ENCODE measurements around the gene LIG4.

Gene LIG4

GRCh38 chr13:108195146-108195545 is 20.2 kb downstream of the LIG4 start:
- Histone ChIP-seq H3K79me2 (ENCODE audit: insufficient read depth, low read length) (no peaks in the 10 kb centered on the region), H3K27me3 (ENCODE audit: insufficient read depth, low read length, poor library complexity) (no peaks in the 10 kb centered on the region), H4K20me1 (ENCODE audit: insufficient read depth, low read length) (no peaks in the 10 kb centered on the region), H3K36me3 (ENCODE audit: insufficient read depth, low read length) (no peaks in the 10 kb centered on the region), H3K4me3 (ENCODE audit: low read depth in 1 of 2, low read length in 2 of 2) (no peak overlapping the region), H3K9ac (ENCODE audit: low read depth, low read length) (no peak overlapping the region), H3K4me1 (ENCODE audit: insufficient read depth, low read length) (no peaks in the 10 kb centered on the region), H3K27ac (ENCODE audit: low read length) (no peak overlapping the region), H3K9me3 (ENCODE audit: insufficient read depth, low read length, severe bottlenecking) (peaks cover 18% of the 10 kb centered on the region), H2AFZ (ENCODE audit: low read depth, low read length) (no peak overlapping the region), H3K4me2 (ENCODE audit: insufficient read depth, low read length) (no peak overlapping the region)
- no peak for TF ChIP-seq CTCF (IDR thresholded peaks at IDR 0.05; ENCODE audit: borderline replicate concordance, extremely low read depth, low read length, poor library complexity, severe bottlenecking)
- no peak for TF ChIP-seq EZH2 (IDR thresholded peaks at IDR 0.05; ENCODE audit: borderline replicate concordance, low read depth, low read length, severe bottlenecking)
- DNase-seq (no peak), ATAC-seq (ENCODE audit: insufficient read depth, low read depth) (no peak)

GRCh38 chr13:108194435-108194936 is 20.9 kb downstream of the LIG4 start:
- no peak overlapping the region for H3K4me2 ChIP-seq (ENCODE audit: insufficient read depth, low read length)
- ATAC-seq (ENCODE audit: insufficient read depth, low read depth) (no peak), DNase-seq (no peak)
- no peak overlapping the region for H3K27ac ChIP-seq (ENCODE audit: low read length)
- no peak overlapping the region for H3K4me3 ChIP-seq (ENCODE audit: low read depth in 1 of 2, low read length in 2 of 2)
- no peaks in the 10 kb centered on the region for H3K79me2 ChIP-seq (ENCODE audit: insufficient read depth, low read length)
- H3K27me3 ChIP-seq (ENCODE audit: insufficient read depth, low read length, poor library complexity) = no peaks in the 10 kb centered on the region
- TF ChIP-seq CTCF (IDR thresholded peaks at IDR 0.05; ENCODE audit: borderline replicate concordance, extremely low read depth, low read length, poor library complexity, severe bottlenecking) (no peak), EZH2 (IDR thresholded peaks at IDR 0.05; ENCODE audit: borderline replicate concordance, low read depth, low read length, severe bottlenecking) (no peak)
- H3K4me1 ChIP-seq (ENCODE audit: insufficient read depth, low read length) = no peaks in the 10 kb centered on the region
- H3K36me3 ChIP-seq (ENCODE audit: insufficient read depth, low read length) = no peaks in the 10 kb centered on the region
- H4K20me1 ChIP-seq (ENCODE audit: insufficient read depth, low read length) = no peaks in the 10 kb centered on the region
- H2AFZ ChIP-seq (ENCODE audit: low read depth, low read length) = no peak overlapping the region
- H3K9me3 ChIP-seq (ENCODE audit: insufficient read depth, low read length, severe bottlenecking) = peaks cover 18% of the 10 kb centered on the region
- no peak overlapping the region for H3K9ac ChIP-seq (ENCODE audit: low read depth, low read length)

GRCh38 chr13:108193806-108194205 is 21.5 kb downstream of the LIG4 start:
- Histone ChIP-seq H3K27me3 (ENCODE audit: insufficient read depth, low read length, poor library complexity) (no peaks in the 10 kb centered on the region), H4K20me1 (ENCODE audit: insufficient read depth, low read length) (no peaks in the 10 kb centered on the region), H3K79me2 (ENCODE audit: insufficient read depth, low read length) (no peaks in the 10 kb centered on the region), H3K4me2 (ENCODE audit: insufficient read depth, low read length) (no peak overlapping the region), H3K27ac (ENCODE audit: low read length) (no peak overlapping the region), H2AFZ (ENCODE audit: low read depth, low read length) (no peak overlapping the region), H3K9ac (ENCODE audit: low read depth, low read length) (no peak overlapping the region), H3K36me3 (ENCODE audit: insufficient read depth, low read length) (no peaks in the 10 kb centered on the region), H3K4me3 (ENCODE audit: low read depth in 1 of 2, low read length in 2 of 2) (no peak overlapping the region), H3K9me3 (ENCODE audit: insufficient read depth, low read length, severe bottlenecking) (peaks cover 18% of the 10 kb centered on the region), H3K4me1 (ENCODE audit: insufficient read depth, low read length) (no peaks in the 10 kb centered on the region)
- TF ChIP-seq CTCF (IDR thresholded peaks at IDR 0.05; ENCODE audit: borderline replicate concordance, extremely low read depth, low read length, poor library complexity, severe bottlenecking) (no peak), EZH2 (IDR thresholded peaks at IDR 0.05; ENCODE audit: borderline replicate concordance, low read depth, low read length, severe bottlenecking) (no peak)
- DNase-seq = no peak
- ATAC-seq (ENCODE audit: insufficient read depth, low read depth) = no peak

GRCh38 chr13:108190897-108191296 is 24.4 kb downstream of the LIG4 start:
- no peaks in the 10 kb centered on the region for H3K27me3 ChIP-seq (ENCODE audit: insufficient read depth, low read length, poor library complexity)
- DNase-seq = no peak
- TF ChIP-seq EZH2 (IDR thresholded peaks at IDR 0.05; ENCODE audit: borderline replicate concordance, low read depth, low read length, severe bottlenecking) (no peak), CTCF (IDR thresholded peaks at IDR 0.05; ENCODE audit: borderline replicate concordance, extremely low read depth, low read length, poor library complexity, severe bottlenecking) (no peak)
- H3K79me2 ChIP-seq (ENCODE audit: insufficient read depth, low read length) = no peaks in the 10 kb centered on the region
- H3K36me3 ChIP-seq (ENCODE audit: insufficient read depth, low read length) = no peaks in the 10 kb centered on the region
- H3K4me2 ChIP-seq (ENCODE audit: insufficient read depth, low read length) = no peak overlapping the region
- no peak overlapping the region for H3K27ac ChIP-seq (ENCODE audit: low read length)
- H3K9ac ChIP-seq (ENCODE audit: low read depth, low read length) = no peak overlapping the region
- H3K9me3 ChIP-seq (ENCODE audit: insufficient read depth, low read length, severe bottlenecking) = peaks cover 16% of the 10 kb centered on the region
- no peak overlapping the region for H3K4me3 ChIP-seq (ENCODE audit: low read depth in 1 of 2, low read length in 2 of 2)
- no peaks in the 10 kb centered on the region for H4K20me1 ChIP-seq (ENCODE audit: insufficient read depth, low read length)
- H2AFZ ChIP-seq (ENCODE audit: low read depth, low read length) = no peak overlapping the region
- ATAC-seq (ENCODE audit: insufficient read depth, low read depth) = no peak
- no peaks in the 10 kb centered on the region for H3K4me1 ChIP-seq (ENCODE audit: insufficient read depth, low read length)
